Activated naive CD8-positive, alpha-beta T cell treated with anti-CD3 and anti-CD28 coated beads, Interleukin-2, amount 10 ng/mL, durations not matched to agents 7 days and 5 days (primary cell): ENCODE data around the gene GPR137. TPM values are rescaled to one million over a fixed set of nuclear protein-coding genes. Genes with fewer than 3 reads are reported as not detected.
"Not testable (repeated sequence)": the region's sequence is repeated elsewhere in the genome, so short reads cannot be mapped to it uniquely, and the experiment has no call there.

ENCODE experiments used
- ATAC-seq: fragments of 150-1000 bp; cut with Tn5 transposase; one replicate; pipeline ENCODE4 v1.10.0; 2021; ENCODE audit warnings: low read depth, moderate library complexity
- POLR2A ChIA-PET: fragments of 350-600 bp; sonication (Branson Sonifier 250); formaldehyde crosslinking; loops from one replicate; lab custom pipeline; 2021; ENCODE audit warnings: antibody characterized with exemption; lab: Charles Lee
- DNase-seq: peaks from one replicate; pipeline ENCODE4 v3.0.0; 2021
- H3K27ac Mint-ChIP-seq: one replicate; pipeline ENCODE4 v1.8.0; 2022; ENCODE audit warnings: mild to moderate bottlenecking, mixed read lengths
- H3K27me3 Mint-ChIP-seq: one replicate; pipeline ENCODE4 v1.8.0; 2022; ENCODE audit warnings: mild to moderate bottlenecking, moderate library complexity, mixed read lengths
- H3K36me3 Mint-ChIP-seq: one replicate; pipeline ENCODE4 v1.8.0; 2021; ENCODE audit warnings: mild to moderate bottlenecking, mixed read lengths
- H3K4me1 Mint-ChIP-seq: one replicate; pipeline ENCODE4 v1.8.0; 2021; ENCODE audit warnings: mixed read lengths
- H3K4me3 Mint-ChIP-seq: one replicate; pipeline ENCODE4 v1.8.0; 2022; ENCODE audit warnings: mild to moderate bottlenecking, moderate library complexity, mixed read lengths
- H3K9me3 Mint-ChIP-seq: one replicate; pipeline ENCODE4 v1.8.0; 2021; ENCODE audit warnings: mixed read lengths
- total RNA-seq, 2 experiments: library from RNA; stranded (reverse); gene quantifications; one replicate each; pipeline ENCODE4 v1.2.3, GENCODE V29; 2021

The GPR137 gene
- total RNA-seq, 2 experiments from 2014 or later, result 31.3 to 32.7 TPM

- H3K36me3 Mint-ChIP-seq, result peaks cover 7% of the 10 kb centered on the region
- no peaks in the 10 kb centered on the region for H3K9me3 Mint-ChIP-seq
- DNase-seq (peak; percentile 87), ATAC-seq (peak; percentile 69)
- H3K4me3 Mint-ChIP-seq, result peak within 1 kb of the TSS; percentile 87
- POLR2A ChIA-PET, result interaction anchor here (0.6 to 3.6 kb wide), 25 partner anchors 10 to 461 kb away, joined by 3 to 53 read pairs (median 8); partner anchors contain the start of genes BAD, CCDC88B, COX8A and ESRRA
- peaks cover 30% of the 10 kb centered on the region for H3K4me1 Mint-ChIP-seq
- no peaks in the 10 kb centered on the region for H3K27me3 Mint-ChIP-seq
- peak within 1 kb of the TSS; percentile 97 for H3K27ac Mint-ChIP-seq
These were observed 31.8 kb downstream of the GPR137 start, which contains the start of gene TRMT112 for GRCh38 chr11:64317325-64317960. TRMT112 (minus strand) TSS chr11:64317559; CDS start chr11:64317526, 33 bp downstream.

- no peaks in the 10 kb centered on the region for H3K27me3 Mint-ChIP-seq
- H3K9me3 Mint-ChIP-seq, result no peaks in the 10 kb centered on the region
- peaks cover 7% of the 10 kb centered on the region for H3K36me3 Mint-ChIP-seq
- peaks cover 23% of the 10 kb centered on the region for H3K4me1 Mint-ChIP-seq
- peak within 1 kb of the TSS; percentile 97 for H3K27ac Mint-ChIP-seq
- POLR2A ChIA-PET, result interaction anchor here (0.6 to 3.6 kb wide), 27 partner anchors 9 to 461 kb away, joined by 3 to 53 read pairs (median 8); partner anchors contain the start of genes BAD, CCDC88B, COX8A and ESRRA
- DNase-seq (peak; percentile 97), ATAC-seq (peak; percentile 82)
- H3K4me3 Mint-ChIP-seq, result peak within 1 kb of the TSS; percentile 87
These were observed 32.5 kb downstream of the GPR137 start, which contains the start of gene PRDX5 for GRCh38 chr11:64317961-64318765. PRDX5 (plus strand) TSS chr11:64318121; CDS start chr11:64318216, 95 bp downstream.

GRCh38 chr11:64318766-64319761, 33.4 kb downstream of the GPR137 start:
- Mint-ChIP-seq H3K4me3 (peak overlapping the region; percentile 87), H3K4me1 (peaks cover 21% of the 10 kb centered on the region), H3K9me3 (no peaks in the 10 kb centered on the region), H3K27ac (peak overlapping the region; percentile 97), H3K36me3 (peaks cover 7% of the 10 kb centered on the region), H3K27me3 (no peaks in the 10 kb centered on the region)
- ATAC-seq (no peak), DNase-seq (no peak)
- POLR2A ChIA-PET, result interaction anchor here (0.6 to 3.6 kb wide), 12 partner anchors 8 to 133 kb away, joined by 6 to 53 read pairs (median 14); partner anchors contain the start of genes CCDC88B, ESRRA and STIP1

- POLR2A ChIA-PET, result interaction anchor here (1.7 kb wide), 1 partner anchor 11 kb away, joined by 7 read pairs; no protein-coding TSS in a partner anchor
- Mint-ChIP-seq H3K4me1 (peaks cover 21% of the 10 kb centered on the region), H3K36me3 (peaks cover 6% of the 10 kb centered on the region), H3K27ac (no peak overlapping the region), H3K4me3 (no peak overlapping the region), H3K27me3 (no peaks in the 10 kb centered on the region), H3K9me3 (no peaks in the 10 kb centered on the region)
- DNase-seq, result no peak
- no peak for ATAC-seq
These were observed 34.9 kb downstream of the GPR137 start for GRCh38 chr11:64320556-64320955.

GRCh38 chr11:64321026-64321425, 35.4 kb downstream of the GPR137 start:
- H3K4me3 Mint-ChIP-seq, result no peak overlapping the region
- peak overlapping the region; percentile 44 for H3K27ac Mint-ChIP-seq
- DNase-seq (no peak), ATAC-seq (no peak)
- H3K9me3 Mint-ChIP-seq, result no peaks in the 10 kb centered on the region
- POLR2A ChIA-PET, result interaction anchor here (1.7 kb wide), 1 partner anchor 11 kb away, joined by 7 read pairs; no protein-coding TSS in a partner anchor
- peaks cover 21% of the 10 kb centered on the region for H3K4me1 Mint-ChIP-seq
- no peaks in the 10 kb centered on the region for H3K27me3 Mint-ChIP-seq
- peaks cover 6% of the 10 kb centered on the region for H3K36me3 Mint-ChIP-seq

GRCh38 chr11:64321533-64321932, 35.9 kb downstream of the GPR137 start:
- no peaks in the 10 kb centered on the region for H3K27me3 Mint-ChIP-seq
- ATAC-seq (no peak), DNase-seq (no peak)
- H3K4me1 Mint-ChIP-seq, result peaks cover 18% of the 10 kb centered on the region
- POLR2A ChIA-PET, result interaction anchor here (0.7 to 1.0 kb wide), 2 partner anchors 10 to 445 kb away, joined by 3 to 4 read pairs; no protein-coding TSS in a partner anchor
- peaks cover 6% of the 10 kb centered on the region for H3K36me3 Mint-ChIP-seq
- no peaks in the 10 kb centered on the region for H3K9me3 Mint-ChIP-seq
- H3K27ac Mint-ChIP-seq, result peak overlapping the region; percentile 2
- no peak overlapping the region for H3K4me3 Mint-ChIP-seq

- ATAC-seq (no peak), DNase-seq (no peak)
- Mint-ChIP-seq H3K27ac (no peak overlapping the region), H3K27me3 (no peaks in the 10 kb centered on the region), H3K4me3 (no peak overlapping the region), H3K9me3 (no peaks in the 10 kb centered on the region), H3K36me3 (peaks cover 6% of the 10 kb centered on the region), H3K4me1 (peaks cover 12% of the 10 kb centered on the region)
- POLR2A ChIA-PET, result interaction anchor here (1.8 kb wide), 2 partner anchors 9 to 16 kb away, joined by 4 read pairs; no protein-coding TSS in a partner anchor
These were observed 37.2 kb downstream of the GPR137 start for GRCh38 chr11:64322925-64323260.

GRCh38 chr11:64323373-64323772, 37.7 kb downstream of the GPR137 start:
- Mint-ChIP-seq H3K36me3 (peaks cover 6% of the 10 kb centered on the region), H3K4me3 (no peak overlapping the region), H3K27ac (no peak overlapping the region), H3K27me3 (no peaks in the 10 kb centered on the region), H3K4me1 (peaks cover 10% of the 10 kb centered on the region), H3K9me3 (no peaks in the 10 kb centered on the region)
- ATAC-seq (no peak), DNase-seq (no peak)
- POLR2A ChIA-PET, result interaction anchor here (1.1 to 1.8 kb wide), 3 partner anchors 8 to 17 kb away, joined by 4 to 6 read pairs (median 4); partner anchors contain the start of gene CCDC88B

- POLR2A ChIA-PET, result interaction anchor here (1.1 to 1.8 kb wide), 3 partner anchors 8 to 16 kb away, joined by 4 to 6 read pairs (median 4); partner anchors contain the start of gene CCDC88B
- not testable (repeated sequence) for H3K36me3 Mint-ChIP-seq, ATAC-seq, H3K4me3 Mint-ChIP-seq, H3K9me3 Mint-ChIP-seq, H3K4me1 Mint-ChIP-seq, DNase-seq, H3K27me3 Mint-ChIP-seq
- H3K27ac Mint-ChIP-seq, result peak overlapping the region; percentile 54
These were observed 38.3 kb downstream of the GPR137 start for GRCh38 chr11:64323984-64324383.

- no peaks in the 10 kb centered on the region for H3K9me3 Mint-ChIP-seq
- no peak overlapping the region for H3K27ac Mint-ChIP-seq
- peaks cover 6% of the 10 kb centered on the region for H3K4me1 Mint-ChIP-seq
- ATAC-seq (no peak), DNase-seq (no peak)
- H3K27me3 Mint-ChIP-seq, result peaks cover 2% of the 10 kb centered on the region
- POLR2A ChIA-PET, result interaction anchor here (0.7 to 1.8 kb wide), 2 partner anchors 14 to 15 kb away, joined by 4 to 5 read pairs; partner anchors contain the start of gene CCDC88B
- no peak overlapping the region for H3K4me3 Mint-ChIP-seq
- H3K36me3 Mint-ChIP-seq, result peaks cover 6% of the 10 kb centered on the region
These were observed 39.2 kb downstream of the GPR137 start for GRCh38 chr11:64324692-64325469.

- ATAC-seq (no peak), DNase-seq (no peak)
- no peak overlapping the region for H3K27ac Mint-ChIP-seq
- H3K9me3 Mint-ChIP-seq, result no peaks in the 10 kb centered on the region
- H3K4me3 Mint-ChIP-seq, result no peak overlapping the region
- POLR2A ChIA-PET, result interaction anchor here (1.2 kb wide), 1 partner anchor 10 kb away, joined by 6 read pairs; the partner anchor contains the start of genes PRDX5 and TRMT112
- peaks cover 10% of the 10 kb centered on the region for H3K4me1 Mint-ChIP-seq
- peaks cover 2% of the 10 kb centered on the region for H3K27me3 Mint-ChIP-seq
- H3K36me3 Mint-ChIP-seq, result no peaks in the 10 kb centered on the region
These were observed 41.7 kb downstream of the GPR137 start for GRCh38 chr11:64327375-64327774.
